ENCODE results near the gene AMIGO2.
"Not testable (repeated sequence)": the region's sequence is repeated elsewhere in the genome, so short reads cannot be mapped to it uniquely, and the experiment has no call there.

The AMIGO2 gene, protein sequence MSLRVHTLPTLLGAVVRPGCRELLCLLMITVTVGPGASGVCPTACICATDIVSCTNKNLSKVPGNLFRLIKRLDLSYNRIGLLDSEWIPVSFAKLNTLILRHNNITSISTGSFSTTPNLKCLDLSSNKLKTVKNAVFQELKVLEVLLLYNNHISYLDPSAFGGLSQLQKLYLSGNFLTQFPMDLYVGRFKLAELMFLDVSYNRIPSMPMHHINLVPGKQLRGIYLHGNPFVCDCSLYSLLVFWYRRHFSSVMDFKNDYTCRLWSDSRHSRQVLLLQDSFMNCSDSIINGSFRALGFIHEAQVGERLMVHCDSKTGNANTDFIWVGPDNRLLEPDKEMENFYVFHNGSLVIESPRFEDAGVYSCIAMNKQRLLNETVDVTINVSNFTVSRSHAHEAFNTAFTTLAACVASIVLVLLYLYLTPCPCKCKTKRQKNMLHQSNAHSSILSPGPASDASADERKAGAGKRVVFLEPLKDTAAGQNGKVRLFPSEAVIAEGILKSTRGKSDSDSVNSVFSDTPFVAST

DNA sequence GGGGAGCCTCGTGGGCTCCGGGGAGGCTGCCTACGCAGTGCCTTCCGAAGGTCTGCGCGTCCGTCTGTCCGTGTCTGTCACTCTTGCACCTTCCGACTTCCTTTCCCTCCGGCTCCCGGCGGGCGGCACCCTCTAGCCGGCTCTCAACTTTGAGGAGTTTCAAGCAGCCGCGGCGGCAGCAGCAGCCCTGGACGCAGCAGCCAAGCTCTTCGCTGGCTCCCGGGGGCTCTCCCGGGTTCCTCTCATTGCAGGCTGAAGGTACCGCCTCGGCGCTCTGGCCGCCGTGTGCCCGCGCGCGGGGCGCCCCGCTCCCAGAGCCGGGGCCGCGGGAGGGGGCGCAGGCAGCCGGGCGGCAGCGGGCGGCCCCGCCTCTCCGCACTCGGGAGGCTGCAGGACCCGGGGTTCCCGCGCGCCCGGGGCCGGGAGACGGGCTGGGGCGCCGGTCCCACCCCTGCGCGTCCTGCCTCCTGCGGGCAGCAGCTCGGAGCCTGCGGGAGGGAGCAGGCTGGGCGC is at the start of gene AMIGO2, which contains the start of gene PCED1B:
AMIGO2 (minus strand) TSS at position 492 of the 513 bp plus-strand sequence. CDS start 957 bp downstream, outside the sequence.
PCED1B (plus strand) TSS at position 154 of the 513 bp plus-strand sequence. CDS start 155,443 bp downstream, outside the sequence.
- peak; percentile 60 to 71 (median 64) for DNase-seq (ENCODE audit: low read depth in 2 of 3, low spot score in 1 of 3)

GRCh38 chr12:47126246-47126645 is 46.5 kb upstream of the AMIGO2 start:
- DNase-seq (ENCODE audit: low read depth in 2 of 3, low spot score in 1 of 3): no peak

- no peak for DNase-seq (ENCODE audit: low read depth in 2 of 3, low spot score in 1 of 3)
Observed at GRCh38 chr12:47124451-47124850, 44.7 kb upstream of the AMIGO2 start.

- DNase-seq (ENCODE audit: low read depth in 2 of 3, low spot score in 1 of 3): no peak
Observed at GRCh38 chr12:47123730-47124129, 44.0 kb upstream of the AMIGO2 start.

DNA sequence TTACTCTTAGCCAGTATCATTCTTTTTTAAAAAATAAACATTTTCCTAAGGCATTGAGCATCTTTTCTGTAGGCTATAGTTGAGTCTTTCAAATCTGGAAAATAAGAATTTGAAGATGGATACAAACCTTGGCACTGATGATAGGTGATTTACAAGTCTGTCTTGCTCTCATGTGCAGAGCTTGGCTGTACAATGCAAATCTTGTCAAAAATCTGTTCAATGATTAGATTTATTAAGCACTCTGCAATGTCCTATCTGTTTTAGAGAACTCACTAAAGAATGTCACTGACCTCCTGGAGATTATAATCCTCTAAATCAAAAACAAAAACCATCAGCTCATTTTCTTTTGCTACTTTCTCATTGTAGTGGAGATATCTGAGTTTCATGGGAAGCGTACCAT is 42.8 kb upstream of the AMIGO2 start:
- DNase-seq (ENCODE audit: low read depth in 2 of 3, low spot score in 1 of 3): no peak

- DNase-seq (ENCODE audit: low read depth in 2 of 3, low spot score in 1 of 3): no peak
Observed at GRCh38 chr12:47121146-47121545, 41.4 kb upstream of the AMIGO2 start.

DNA sequence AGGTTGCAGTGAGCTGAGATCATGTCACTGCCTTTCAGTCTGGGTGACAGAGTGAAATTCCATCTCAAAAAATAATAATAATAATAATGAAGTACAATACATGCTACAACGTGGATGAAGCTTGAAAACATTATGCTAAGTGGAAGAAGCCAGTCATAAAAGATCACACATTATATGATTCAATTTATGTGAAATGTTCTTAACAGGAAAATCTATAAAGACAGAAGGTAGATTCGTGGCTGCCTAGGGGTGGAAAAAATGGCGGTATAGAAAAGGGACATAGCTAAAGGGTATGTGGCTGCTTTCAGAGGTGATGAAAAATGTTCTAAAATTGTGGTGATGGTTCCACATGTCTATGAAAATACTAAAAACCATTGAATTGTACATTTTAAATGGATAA is 41.0 kb upstream of the AMIGO2 start:
- peak in 1 of 3 donors; percentile 22 for DNase-seq (ENCODE audit: low read depth in 2 of 3, low spot score in 1 of 3)

GRCh38 chr12:47117305-47117704 is 37.5 kb upstream of the AMIGO2 start:
- not testable (repeated sequence) for DNase-seq (ENCODE audit: low read depth in 2 of 3, low spot score in 1 of 3)

DNA sequence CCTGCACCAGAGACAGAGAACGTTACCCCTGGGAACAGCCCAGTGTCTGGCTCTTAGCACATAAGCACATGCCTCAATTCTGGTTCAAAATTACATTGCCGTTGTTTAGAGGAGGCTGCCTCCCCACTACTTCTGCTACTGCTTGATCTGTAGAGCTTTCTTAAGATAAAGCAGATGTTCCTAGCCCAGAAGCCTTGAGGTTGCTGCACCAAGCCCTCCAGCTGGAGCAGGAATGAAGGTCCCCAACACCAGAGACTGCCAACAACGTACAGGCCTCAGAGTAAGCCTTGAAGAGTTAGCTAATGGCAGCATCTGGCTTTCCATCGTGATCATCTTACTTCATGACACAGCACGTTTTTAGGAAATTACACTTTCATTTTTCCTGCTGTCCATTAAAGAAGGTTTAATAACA is 34.7 kb upstream of the AMIGO2 start:
- DNase-seq (ENCODE audit: low read depth in 2 of 3, low spot score in 1 of 3): no peak

- DNase-seq (ENCODE audit: low read depth in 2 of 3, low spot score in 1 of 3): no peak
Observed at GRCh38 chr12:47112679-47113078, 32.9 kb upstream of the AMIGO2 start.

GRCh38 chr12:47111854-47112253 is 32.1 kb upstream of the AMIGO2 start:
- DNase-seq (ENCODE audit: low read depth in 2 of 3, low spot score in 1 of 3): no peak

DNA sequence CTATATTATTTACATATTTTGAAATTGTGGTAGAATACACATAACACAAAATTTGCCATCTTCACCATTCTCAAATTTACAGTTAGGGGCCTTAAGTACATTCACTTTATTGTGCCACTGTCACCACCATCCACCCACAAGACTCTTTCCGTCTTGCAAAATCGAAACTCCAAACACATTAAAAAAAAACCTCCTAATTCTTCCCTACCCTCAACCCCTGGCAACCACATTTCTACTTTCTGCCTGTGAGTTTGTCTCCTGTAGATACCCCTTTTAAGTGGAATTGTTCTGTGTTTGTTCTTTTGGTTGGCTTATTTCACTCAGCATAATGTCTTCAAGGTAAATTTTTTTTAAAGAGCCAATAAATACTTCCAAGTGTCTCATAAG is 31.6 kb upstream of the AMIGO2 start:
- DNase-seq (ENCODE audit: low read depth in 2 of 3, low spot score in 1 of 3): peak in 2 of 3 donors; percentile 11 to 22

- DNase-seq (ENCODE audit: low read depth in 2 of 3, low spot score in 1 of 3): no peak
Observed at GRCh38 chr12:47110718-47111391, 31.1 kb upstream of the AMIGO2 start.

DNA sequence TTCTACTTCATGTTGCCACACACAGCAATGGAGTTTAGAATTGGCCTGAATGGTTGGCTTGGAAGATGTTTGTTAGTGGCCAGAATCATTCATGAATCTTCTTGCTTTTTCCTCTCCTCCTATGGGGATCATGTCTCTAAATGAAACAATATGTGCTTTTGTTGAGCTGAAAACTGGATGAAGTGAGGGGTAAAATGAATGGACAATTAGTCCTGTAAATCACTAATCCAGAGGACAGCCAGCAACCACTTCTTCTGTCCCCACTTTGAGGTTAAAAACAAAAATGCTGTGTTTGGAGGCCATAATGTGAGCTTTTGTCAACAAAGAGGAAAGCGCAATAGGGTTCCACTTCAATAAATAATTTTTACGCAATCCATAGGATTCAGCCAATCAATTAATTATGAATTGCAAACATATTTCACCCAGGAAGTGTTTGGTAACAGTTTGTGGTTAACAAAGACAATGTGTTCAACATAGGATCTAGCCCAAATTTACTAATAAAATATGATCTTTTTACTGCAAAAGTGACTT is 30.3 kb upstream of the AMIGO2 start:
- no peak for DNase-seq (ENCODE audit: low read depth in 2 of 3, low spot score in 1 of 3)

- no peak for DNase-seq (ENCODE audit: low read depth in 2 of 3, low spot score in 1 of 3)
Observed at GRCh38 chr12:47107926-47108325, 28.2 kb upstream of the AMIGO2 start.

DNA sequence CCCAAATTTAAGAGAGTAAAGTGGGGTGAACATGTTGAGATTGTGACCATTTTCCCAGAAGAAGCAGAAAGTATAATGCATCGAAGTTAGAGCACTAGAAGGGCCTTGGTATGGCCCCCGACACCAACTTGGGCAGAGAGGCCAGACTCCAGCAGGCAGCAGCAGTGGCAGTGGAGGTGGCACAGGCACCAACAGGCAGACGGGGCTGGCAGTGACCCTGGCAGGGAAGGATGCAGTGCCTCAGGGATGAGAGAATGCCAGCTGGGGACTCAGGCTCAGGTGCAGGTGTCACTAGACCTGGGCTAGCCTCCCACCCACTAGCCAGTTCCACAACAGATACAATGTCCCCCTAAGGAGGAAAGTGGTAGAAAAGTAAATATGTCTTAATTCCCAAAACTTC is 27.7 kb upstream of the AMIGO2 start:
- DNase-seq (ENCODE audit: low read depth in 2 of 3, low spot score in 1 of 3): no peak

- no peak for DNase-seq (ENCODE audit: low read depth in 2 of 3, low spot score in 1 of 3)
Observed at GRCh38 chr12:47105914-47106674, 26.3 kb upstream of the AMIGO2 start.

DNA sequence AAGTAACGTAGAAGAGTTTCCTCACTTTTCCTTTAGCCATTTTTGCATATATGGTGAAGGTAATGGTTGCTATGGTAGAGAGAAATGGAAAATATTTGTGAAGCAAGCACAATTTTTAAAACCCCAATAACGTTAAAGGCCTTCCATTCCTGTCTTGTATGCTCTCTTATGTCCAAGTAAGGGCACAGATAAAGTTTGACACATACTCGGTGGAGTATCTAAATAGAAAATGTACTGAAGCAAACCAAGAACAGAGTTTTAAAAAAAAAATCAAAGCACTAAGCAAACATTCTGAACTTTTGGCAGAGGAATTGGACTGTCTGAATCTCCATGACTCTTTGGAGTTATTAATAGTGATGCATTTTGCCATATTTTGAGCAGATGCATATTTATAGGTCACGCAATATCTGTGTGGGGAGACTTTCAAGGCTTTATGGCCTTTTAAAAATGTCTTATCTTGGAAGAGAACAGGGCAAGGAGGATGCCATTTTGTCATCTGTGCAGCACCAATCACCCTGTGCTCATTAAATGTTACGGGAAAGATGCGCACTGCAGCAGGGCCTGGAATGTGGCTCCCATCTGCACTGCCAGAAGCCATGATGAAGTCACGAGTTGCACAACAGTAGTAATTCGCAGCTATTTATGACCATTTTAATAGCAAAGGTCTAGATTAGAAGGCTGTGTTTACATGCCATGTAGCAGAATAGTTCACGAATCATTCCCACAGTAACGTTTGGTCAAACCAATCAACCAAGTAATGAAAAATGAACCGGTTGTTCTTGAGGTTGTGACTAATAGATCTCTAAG is 23.3 kb upstream of the AMIGO2 start:
- DNase-seq (ENCODE audit: low read depth in 2 of 3, low spot score in 1 of 3): no peak

DNA sequence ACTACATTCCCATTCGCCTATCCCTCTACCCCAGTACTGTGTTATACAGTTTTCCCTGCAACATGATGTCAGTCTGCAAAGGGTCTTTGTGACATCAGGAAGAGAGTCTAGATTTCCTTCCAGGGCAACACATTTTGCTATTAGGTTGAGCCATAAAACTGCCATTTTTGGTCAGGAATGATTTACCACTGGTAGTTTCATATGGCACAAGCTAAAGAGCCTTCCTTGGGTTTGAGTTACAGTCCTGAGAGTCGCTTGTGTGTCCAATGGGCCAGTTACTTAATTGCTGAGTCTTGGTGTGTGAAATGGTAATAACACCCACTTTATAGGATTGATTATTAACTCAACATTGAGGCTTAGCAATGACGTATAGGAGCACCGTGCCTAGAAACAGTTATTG is 22.6 kb upstream of the AMIGO2 start:
- no peak for DNase-seq (ENCODE audit: low read depth in 2 of 3, low spot score in 1 of 3)

GRCh38 chr12:47100160-47100559 is 20.4 kb upstream of the AMIGO2 start:
- DNase-seq (ENCODE audit: low read depth in 2 of 3, low spot score in 1 of 3): no peak

Data from stimulated activated CD4-positive, alpha-beta T cell treated with anti-CD3 and anti-CD28 coated beads, Interleukin-12 subunit alpha, Interleukin-12 subunit beta, amount 100 ng/mL, for 48 hours (primary cell).